ENCODE results near the gene TAS2R39. TPM values are rescaled to one million over a fixed set of nuclear protein-coding genes. Genes with fewer than 3 reads are reported as not detected.

The TAS2R39 gene
- total RNA-seq, 1 donor from 2014 or later, result not detected

- Histone ChIP-seq H3K27ac (no peak overlapping the region), H3K36me3 (no peaks in the 10 kb centered on the region), H3K9me3 (no peaks in the 10 kb centered on the region), H3K4me3 (no peak overlapping the region), H3K27me3 (no peaks in the 10 kb centered on the region), H3K4me1 (no peaks in the 10 kb centered on the region)
- intact Hi-C loops (cut with DNase I), result no loop called here
- TF ChIP-seq CTCF (IDR thresholded peaks at IDR 0.05) (no peak), POLR2AphosphoS5 (IDR thresholded peaks at IDR 0.05; ENCODE audit: insufficient read depth in 1 of 2, low read depth in 1 of 2) (no peak), POLR2A (IDR thresholded peaks at IDR 0.05) (no peak)
- no peak for DNase-seq (ENCODE audit: extremely low spot score in 2 of 2)
Measured at GRCh38 chr7:143229054-143229790, 46.0 kb downstream of the TAS2R39 start.

- no peaks in the 10 kb centered on the region for H3K4me1 ChIP-seq
- intact Hi-C loops (cut with DNase I), result no loop called here
- TF ChIP-seq POLR2AphosphoS5 (IDR thresholded peaks at IDR 0.05; ENCODE audit: insufficient read depth in 1 of 2, low read depth in 1 of 2), result no peak
- TF ChIP-seq CTCF (IDR thresholded peaks at IDR 0.05), result no peak
- H3K27ac ChIP-seq, result no peak overlapping the region
- DNase-seq (ENCODE audit: extremely low spot score in 2 of 2), result no peak
- H3K4me3 ChIP-seq, result no peak overlapping the region
- H3K9me3 ChIP-seq, result no peaks in the 10 kb centered on the region
- no peaks in the 10 kb centered on the region for H3K27me3 ChIP-seq
- H3K36me3 ChIP-seq, result no peaks in the 10 kb centered on the region
Measured at GRCh38 chr7:143230602-143231457, 47.6 kb downstream of the TAS2R39 start.

Small RNA genes lying within 50 kb of the gene (small RNA-seq; reads per million reads assigned to genes)
- gene AC073342.3, result not detected

Other genes with a start within 250 kb of the TAS2R39 start
- not detected for gene TRPV5, start 249.7 kb upstream of the TAS2R39 start, total RNA-seq
- not detected for gene LLCFC1, start 243.9 kb upstream of the TAS2R39 start, total RNA-seq
- gene KEL, start 221.1 kb upstream of the TAS2R39 start, total RNA-seq, result 2.2 TPM
- gene OR9A2, start 156.3 kb upstream of the TAS2R39 start, total RNA-seq, result not detected
- not detected for gene OR6V1, start 131.1 kb upstream of the TAS2R39 start, total RNA-seq
- 2.5 TPM for gene PIP, start 51.3 kb upstream of the TAS2R39 start, total RNA-seq
- not detected for gene TAS2R40, start 38.6 kb downstream of the TAS2R39 start, total RNA-seq
- 127 TPM for gene GSTK1, start 80.0 kb downstream of the TAS2R39 start, total RNA-seq
- gene TMEM139, start 101.5 kb downstream of the TAS2R39 start, total RNA-seq, result not detected
- gene CASP2, start 104.9 kb downstream of the TAS2R39 start, total RNA-seq, result 24.8 TPM
- not detected for gene CLCN1, start 132.7 kb downstream of the TAS2R39 start, total RNA-seq
- gene FAM131B, start 179.3 kb downstream of the TAS2R39 start, total RNA-seq, result 1.5 TPM
- gene ZYX, start 197.9 kb downstream of the TAS2R39 start, total RNA-seq, result 86.2 TPM
- 51.3 TPM for gene EPHA1, start 225.4 kb downstream of the TAS2R39 start, total RNA-seq